Hindlimb muscle (tissue), 1 donor: Measurements from ENCODE around the gene EYS. TPM values are rescaled to one million over a fixed set of nuclear protein-coding genes. Genes with fewer than 3 reads are reported as not detected.
"Not testable (repeated sequence)": the region's sequence is repeated elsewhere in the genome, so short reads cannot be mapped to it uniquely, and the experiment has no call there.

Experiments
- DNase-seq: peaks from one replicate; pipeline ENCODE4 v3.0.0-alpha.2; 2013
- polyA plus RNA-seq: library from polyadenylated mRNA; unstranded; fragments of 120-200 nt; gene quantifications from one replicate; pipeline ENCODE4 v1.2.1, GENCODE V29; 2013; ENCODE audit not compliant: insufficient read length

The EYS gene
- polyA plus RNA-seq, 1 donor = 0.59 TPM

- DNase-seq = not testable (repeated sequence)
Observed at GRCh38 chr6:63933948-63934347, 1773.1 kb downstream of the EYS start.

- DNase-seq = no peak
Observed at GRCh38 chr6:63930848-63931247, 1776.2 kb downstream of the EYS start.

- DNase-seq = no peak
Observed at GRCh38 chr6:63929111-63929510, 1777.9 kb downstream of the EYS start.

GRCh38 chr6:63928613-63929012, 1778.4 kb downstream of the EYS start:
- DNase-seq = no peak

GRCh38 chr6:63926950-63927927, 1779.8 kb downstream of the EYS start:
- DNase-seq = no peak

- DNase-seq = no peak
Observed at GRCh38 chr6:63926258-63926780, 1780.7 kb downstream of the EYS start.

- DNase-seq = no peak
Observed at GRCh38 chr6:63923139-63923739, 1783.8 kb downstream of the EYS start.

GRCh38 chr6:63919556-63920110, 1787.4 kb downstream of the EYS start:
- no peak for DNase-seq

GRCh38 chr6:63912887-63913286, 1794.1 kb downstream of the EYS start:
- DNase-seq = no peak

- DNase-seq = peak; percentile 65
Observed at GRCh38 chr6:63910863-63911551, 1796.0 kb downstream of the EYS start.

GRCh38 chr6:63904650-63905248, 1802.3 kb downstream of the EYS start:
- DNase-seq = no peak

GRCh38 chr6:63899550-63899949, 1807.5 kb downstream of the EYS start:
- no peak for DNase-seq

- no peak for DNase-seq
Observed at GRCh38 chr6:63897952-63898351, 1809.1 kb downstream of the EYS start.

- no peak for DNase-seq
Observed at GRCh38 chr6:63897459-63897858, 1809.6 kb downstream of the EYS start.

- DNase-seq = no peak
Observed at GRCh38 chr6:63888416-63888815, 1818.6 kb downstream of the EYS start.

GRCh38 chr6:63887804-63888203, 1819.2 kb downstream of the EYS start:
- not testable (repeated sequence) for DNase-seq

GRCh38 chr6:63887002-63887751, 1819.8 kb downstream of the EYS start:
- DNase-seq = no peak

GRCh38 chr6:63886341-63886740, 1820.7 kb downstream of the EYS start:
- DNase-seq = no peak

- DNase-seq = no peak
Observed at GRCh38 chr6:63883597-63883996, 1823.4 kb downstream of the EYS start.

- no peak for DNase-seq
Observed at GRCh38 chr6:63882208-63882607, 1824.8 kb downstream of the EYS start.

- no peak for DNase-seq
Observed at GRCh38 chr6:63881791-63882190, 1825.2 kb downstream of the EYS start.
